Neural cell (in vitro differentiated cells): ENCODE data around the gene TRIB2. TPM values are rescaled to one million over a fixed set of nuclear protein-coding genes. Genes with fewer than 3 reads are reported as not detected.

Experiments used
- H2AFZ ChIP-seq: fragments of 200-600, 300-800 bp; sonication (generic), shearing (Covaris generic); 2 replicates; pipeline ENCODE4 v1.6.0; 2014; ENCODE audit warnings: low read depth, mild to moderate bottlenecking, antibody characterized with exemption, low read length, moderate library complexity
- H3F3A ChIP-seq: fragments of 200-600 bp; shearing (Covaris generic); 2 replicates; pipeline ENCODE4 v1.6.1; 2016; ENCODE audit warnings: mild to moderate bottlenecking, moderate library complexity, mixed read lengths, antibody characterized with exemption, low read length; ENCODE audit not compliant: insufficient read depth, poor library complexity, severe bottlenecking
- H3K27ac ChIP-seq: fragments of 200-600, 300-800 bp; sonication (generic), shearing (Covaris generic); 2 replicates; pipeline ENCODE4 v1.5.1; 2014; ENCODE audit warnings: mild to moderate bottlenecking, low read length, moderate library complexity
- H3K27me3 ChIP-seq: fragments of 300-800, 200-600 bp; sonication (generic), shearing (Covaris generic); 2 replicates; pipeline ENCODE4 v1.6.0; 2014; ENCODE audit warnings: mild to moderate bottlenecking, low read depth, low read length, moderate library complexity; ENCODE audit not compliant: insufficient read depth
- H3K36me3 ChIP-seq: fragments of 300-800, 200-600 bp; sonication (generic), shearing (Covaris generic); 2 replicates; pipeline ENCODE4 v1.5.1; 2014; ENCODE audit warnings: mild to moderate bottlenecking, antibody characterized with exemption, low read length, moderate library complexity; ENCODE audit not compliant: insufficient read depth
- H3K4me2 ChIP-seq: fragments of 300-800, 200-600 bp; sonication (generic), shearing (Covaris generic); 2 replicates; pipeline ENCODE4 v1.6.0; 2014; ENCODE audit warnings: mild to moderate bottlenecking, low read length
- H3K4me3 ChIP-seq: fragments of 300-800, 200-600 bp; sonication (generic), shearing (Covaris generic); 2 replicates; pipeline ENCODE4 v1.5.1; 2014; ENCODE audit warnings: mild to moderate bottlenecking, low read length, moderate library complexity
- H3K79me2 ChIP-seq: fragments of 200-600 bp; shearing (Covaris generic); replicated peaks from 2 replicates; pipeline ENCODE4 v1.6.0; 2014; ENCODE audit warnings: mild to moderate bottlenecking, low read length, moderate library complexity; ENCODE audit not compliant: insufficient read depth
- H3K9ac ChIP-seq: fragments of 300-800, 200-600 bp; sonication (generic), shearing (Covaris generic); 2 replicates; pipeline ENCODE4 v1.6.1; 2016; ENCODE audit warnings: mild to moderate bottlenecking, low read length, mixed read lengths
- H3K9me2 ChIP-seq: fragments of 200-600 bp; shearing (Covaris generic); 2 replicates; pipeline ENCODE4 v1.6.1; 2016; ENCODE audit warnings: mild to moderate bottlenecking, low read length, mixed read lengths; ENCODE audit not compliant: insufficient read depth
- H3K9me3 ChIP-seq: fragments of 200-600, 300-800 bp; sonication (generic), shearing (Covaris generic); 2 replicates; pipeline ENCODE4 v1.6.1; 2016; ENCODE audit warnings: mild to moderate bottlenecking, mixed run types, low read length, moderate library complexity, mixed read lengths
- H4K20me1 ChIP-seq: fragments of 200-600 bp; shearing (Covaris generic); 2 replicates; pipeline ENCODE4 v1.6.1; 2016; ENCODE audit warnings: mild to moderate bottlenecking, mixed run types; ENCODE audit not compliant: insufficient read depth
- EP300 ChIP-seq: fragments of 450-650 bp; conservative IDR thresholded peaks from 2 replicates; pipeline ENCODE4 v1.6.1; 2014; ENCODE audit warnings: antibody characterized with exemption, mild to moderate bottlenecking, moderate library complexity; ENCODE audit not compliant: poor library complexity, severe bottlenecking
- EZH2 ChIP-seq: fragments of 200-600, 300-800 bp; shearing (Covaris generic), sonication (generic); IDR thresholded peaks from 2 replicates; pipeline ENCODE4 v1.6.1; 2014; ENCODE audit warnings: antibody characterized with exemption, low read length, borderline replicate concordance, mild to moderate bottlenecking; ENCODE audit not compliant: insufficient read depth, poor library complexity, severe bottlenecking
- MXI1 ChIP-seq: fragments of 450-650 bp; conservative IDR thresholded peaks from 2 replicates; pipeline ENCODE4 v1.6.1; 2014; ENCODE audit warnings: antibody characterized with exemption, mild to moderate bottlenecking; ENCODE audit not compliant: poor library complexity, severe bottlenecking
- POLR2AphosphoS5 ChIP-seq: IDR thresholded peaks from 2 replicates; pipeline ENCODE4 v1.6.1; 2012
- RAD21 ChIP-seq: fragments of 450-650 bp; conservative IDR thresholded peaks from 2 replicates; pipeline ENCODE4 v1.6.1; 2014; ENCODE audit warnings: antibody characterized with exemption, mild to moderate bottlenecking, moderate library complexity
- SMC3 ChIP-seq: fragments of 450-650 bp; conservative IDR thresholded peaks from 2 replicates; pipeline ENCODE4 v1.6.1; 2014; ENCODE audit warnings: antibody characterized with exemption, mild to moderate bottlenecking, moderate library complexity; ENCODE audit not compliant: poor library complexity
- TAF1 ChIP-seq: IDR thresholded peaks from 2 replicates; pipeline ENCODE4 v1.6.1; 2012; ENCODE audit warnings: low read depth
- polyA plus RNA-seq: library from polyadenylated mRNA; depleted of rRNA; stranded (reverse); fragments of >200 nt; gene quantifications from 2 replicates; pipeline ENCODE4 v1.2.3, GENCODE V29; 2014
- TF ChIP-seq, protein P1 (sequence below): fragments of 450-650 bp; IDR thresholded peaks from 2 replicates; pipeline ENCODE4 v1.5.1; 2014; ENCODE audit warnings: antibody characterized with exemption, mild to moderate bottlenecking, moderate library complexity; ENCODE audit not compliant: poor library complexity, severe bottlenecking
- TF ChIP-seq, protein P2 (sequence below): IDR thresholded peaks from 2 replicates; pipeline ENCODE4 v1.6.1; 2012; ENCODE audit warnings: borderline replicate concordance

The TRIB2 gene
- polyA plus RNA-seq, 1 donor from 2014 or later = 123 TPM

DNA sequence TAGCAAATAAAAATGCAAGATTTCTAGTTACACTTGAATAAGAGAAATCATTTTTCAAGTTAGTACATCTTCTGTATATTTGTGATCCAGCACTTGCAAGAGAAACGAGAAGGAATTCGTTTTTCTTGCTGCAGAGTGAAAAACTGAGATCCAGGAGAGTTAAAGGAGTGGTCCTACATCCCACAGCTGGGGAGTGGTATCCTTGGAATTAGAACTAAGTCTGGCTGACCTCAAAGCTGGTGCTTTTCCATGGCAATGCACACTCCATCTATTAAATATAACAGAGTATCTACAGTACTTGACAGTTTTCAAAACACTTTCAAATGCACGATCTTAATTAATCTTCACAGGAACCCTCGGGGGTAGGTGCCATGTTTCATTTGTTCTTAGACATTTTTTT is 46.8 kb downstream of the TRIB2 start:
- H3K9me3 ChIP-seq = no peaks in the 10 kb centered on the region
- H3K27ac ChIP-seq = no peak overlapping the region
- H3K36me3 ChIP-seq = no peaks in the 10 kb centered on the region
- TF ChIP-seq EZH2 (no peak), TAF1 (no peak), POLR2AphosphoS5 (no peak), EP300 (no peak), SMC3 (no peak), RAD21 (no peak), MXI1 (no peak)
- TF ChIP-seq, protein P1, sequence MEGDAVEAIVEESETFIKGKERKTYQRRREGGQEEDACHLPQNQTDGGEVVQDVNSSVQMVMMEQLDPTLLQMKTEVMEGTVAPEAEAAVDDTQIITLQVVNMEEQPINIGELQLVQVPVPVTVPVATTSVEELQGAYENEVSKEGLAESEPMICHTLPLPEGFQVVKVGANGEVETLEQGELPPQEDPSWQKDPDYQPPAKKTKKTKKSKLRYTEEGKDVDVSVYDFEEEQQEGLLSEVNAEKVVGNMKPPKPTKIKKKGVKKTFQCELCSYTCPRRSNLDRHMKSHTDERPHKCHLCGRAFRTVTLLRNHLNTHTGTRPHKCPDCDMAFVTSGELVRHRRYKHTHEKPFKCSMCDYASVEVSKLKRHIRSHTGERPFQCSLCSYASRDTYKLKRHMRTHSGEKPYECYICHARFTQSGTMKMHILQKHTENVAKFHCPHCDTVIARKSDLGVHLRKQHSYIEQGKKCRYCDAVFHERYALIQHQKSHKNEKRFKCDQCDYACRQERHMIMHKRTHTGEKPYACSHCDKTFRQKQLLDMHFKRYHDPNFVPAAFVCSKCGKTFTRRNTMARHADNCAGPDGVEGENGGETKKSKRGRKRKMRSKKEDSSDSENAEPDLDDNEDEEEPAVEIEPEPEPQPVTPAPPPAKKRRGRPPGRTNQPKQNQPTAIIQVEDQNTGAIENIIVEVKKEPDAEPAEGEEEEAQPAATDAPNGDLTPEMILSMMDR = no peak
- TF ChIP-seq, protein P2, sequence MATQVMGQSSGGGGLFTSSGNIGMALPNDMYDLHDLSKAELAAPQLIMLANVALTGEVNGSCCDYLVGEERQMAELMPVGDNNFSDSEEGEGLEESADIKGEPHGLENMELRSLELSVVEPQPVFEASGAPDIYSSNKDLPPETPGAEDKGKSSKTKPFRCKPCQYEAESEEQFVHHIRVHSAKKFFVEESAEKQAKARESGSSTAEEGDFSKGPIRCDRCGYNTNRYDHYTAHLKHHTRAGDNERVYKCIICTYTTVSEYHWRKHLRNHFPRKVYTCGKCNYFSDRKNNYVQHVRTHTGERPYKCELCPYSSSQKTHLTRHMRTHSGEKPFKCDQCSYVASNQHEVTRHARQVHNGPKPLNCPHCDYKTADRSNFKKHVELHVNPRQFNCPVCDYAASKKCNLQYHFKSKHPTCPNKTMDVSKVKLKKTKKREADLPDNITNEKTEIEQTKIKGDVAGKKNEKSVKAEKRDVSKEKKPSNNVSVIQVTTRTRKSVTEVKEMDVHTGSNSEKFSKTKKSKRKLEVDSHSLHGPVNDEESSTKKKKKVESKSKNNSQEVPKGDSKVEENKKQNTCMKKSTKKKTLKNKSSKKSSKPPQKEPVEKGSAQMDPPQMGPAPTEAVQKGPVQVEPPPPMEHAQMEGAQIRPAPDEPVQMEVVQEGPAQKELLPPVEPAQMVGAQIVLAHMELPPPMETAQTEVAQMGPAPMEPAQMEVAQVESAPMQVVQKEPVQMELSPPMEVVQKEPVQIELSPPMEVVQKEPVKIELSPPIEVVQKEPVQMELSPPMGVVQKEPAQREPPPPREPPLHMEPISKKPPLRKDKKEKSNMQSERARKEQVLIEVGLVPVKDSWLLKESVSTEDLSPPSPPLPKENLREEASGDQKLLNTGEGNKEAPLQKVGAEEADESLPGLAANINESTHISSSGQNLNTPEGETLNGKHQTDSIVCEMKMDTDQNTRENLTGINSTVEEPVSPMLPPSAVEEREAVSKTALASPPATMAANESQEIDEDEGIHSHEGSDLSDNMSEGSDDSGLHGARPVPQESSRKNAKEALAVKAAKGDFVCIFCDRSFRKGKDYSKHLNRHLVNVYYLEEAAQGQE = no peak
- H2AFZ ChIP-seq = no peak overlapping the region
- no peaks in the 10 kb centered on the region for H3K9me2 ChIP-seq
- H3K79me2 ChIP-seq = no peaks in the 10 kb centered on the region
- H3K27me3 ChIP-seq = no peaks in the 10 kb centered on the region
- no peak overlapping the region for H3K9ac ChIP-seq
- no peak overlapping the region for H3K4me3 ChIP-seq
- no peaks in the 10 kb centered on the region for H3F3A ChIP-seq
- H4K20me1 ChIP-seq = no peaks in the 10 kb centered on the region
- no peak overlapping the region for H3K4me2 ChIP-seq

DNA sequence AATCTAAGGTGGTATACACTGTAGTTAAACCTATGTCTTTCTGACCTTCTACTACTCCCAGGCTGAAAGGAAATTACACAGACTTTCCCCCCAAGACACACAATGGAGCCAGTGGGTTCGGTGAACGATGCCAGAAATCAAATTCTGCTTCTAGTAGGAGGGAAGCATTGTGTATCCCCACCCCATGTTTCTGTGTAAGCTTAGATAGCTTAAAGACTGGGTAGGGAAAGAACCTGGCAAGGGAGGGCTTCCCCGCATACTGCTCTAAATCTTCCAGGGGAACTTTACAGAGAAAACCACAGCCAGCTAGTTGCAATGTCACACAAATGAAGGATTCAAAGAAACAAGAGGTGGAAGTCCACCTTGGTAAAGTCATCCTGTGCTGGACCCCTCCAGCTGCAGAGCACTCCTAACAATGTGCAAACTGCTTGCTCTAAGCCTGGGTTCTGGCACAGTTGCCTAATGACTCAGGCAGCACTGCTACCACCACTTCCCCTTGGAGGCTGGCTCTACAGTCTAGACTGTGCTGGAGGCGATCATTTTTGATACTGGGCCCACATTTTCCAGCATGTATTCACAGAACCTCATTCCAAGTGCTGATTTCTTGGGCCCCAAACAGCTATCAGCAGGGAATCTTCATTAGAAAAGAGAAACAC is 47.5 kb downstream of the TRIB2 start:
- Histone ChIP-seq H3K36me3 (no peaks in the 10 kb centered on the region), H3K27ac (no peak overlapping the region), H2AFZ (no peak overlapping the region), H3F3A (no peaks in the 10 kb centered on the region), H3K27me3 (no peaks in the 10 kb centered on the region), H3K9me2 (no peaks in the 10 kb centered on the region), H3K9me3 (no peaks in the 10 kb centered on the region), H4K20me1 (no peaks in the 10 kb centered on the region), H3K4me2 (no peak overlapping the region), H3K79me2 (no peaks in the 10 kb centered on the region), H3K4me3 (no peak overlapping the region), H3K9ac (no peak overlapping the region)
- TF ChIP-seq EZH2 (no peak), POLR2AphosphoS5 (no peak)
- TF ChIP-seq, protein P1 = no peak
- TF ChIP-seq, protein P2 = no peak
